Activated naive CD4-positive, alpha-beta T cell treated with anti-CD3 and anti-CD28 coated beads, Interleukin-2, amount 50 U/mL, for 72 hours (primary cell): ENCODE measurements around the gene CEP44. TPM values are rescaled to one million over a fixed set of nuclear protein-coding genes. Genes with fewer than 3 reads are reported as not detected.
A peak's percentile ranks its signal among the peaks of the same experiment; 100 is the strongest.
"Not testable (repeated sequence)": the region's sequence is repeated elsewhere in the genome, so short reads cannot be mapped to it uniquely, and the experiment has no call there.

ENCODE experiments used
- ATAC-seq, 2 donors: fragments of 150-1000 bp; cut with Tn5 transposase; 2 replicates each; pipeline ENCODE4 v1.10.0; 2021; ENCODE audit warnings: mild to moderate bottlenecking in 2 of 2, moderate library complexity in 2 of 2
- DNase-seq, 2 donors: peaks; one replicate each; pipeline ENCODE4 v3.0.0; 2021 to 2022; ENCODE audit warnings: low spot score in 2 of 2
- H3K27ac Mint-ChIP-seq, 2 donors: one replicate each; pipeline ENCODE4 v1.8.0; 2022; ENCODE audit warnings: mild to moderate bottlenecking in 2 of 2, mixed read lengths in 2 of 2
- H3K36me3 Mint-ChIP-seq, 2 donors: one replicate each; pipeline ENCODE4 v1.8.0; 2022; ENCODE audit warnings: mixed read lengths in 2 of 2
- H3K9me3 Mint-ChIP-seq, 2 donors: one replicate each; pipeline ENCODE4 v1.8.0; 2022; ENCODE audit warnings: mixed read lengths in 2 of 2
- total RNA-seq, 2 donors: library from RNA; stranded (reverse); gene quantifications; one replicate each; pipeline ENCODE4 v1.2.3, GENCODE V29; 2022

The CEP44 gene
- total RNA-seq, 2 donors from 2014 or later = 23.1 to 39.0 TPM

DNA sequence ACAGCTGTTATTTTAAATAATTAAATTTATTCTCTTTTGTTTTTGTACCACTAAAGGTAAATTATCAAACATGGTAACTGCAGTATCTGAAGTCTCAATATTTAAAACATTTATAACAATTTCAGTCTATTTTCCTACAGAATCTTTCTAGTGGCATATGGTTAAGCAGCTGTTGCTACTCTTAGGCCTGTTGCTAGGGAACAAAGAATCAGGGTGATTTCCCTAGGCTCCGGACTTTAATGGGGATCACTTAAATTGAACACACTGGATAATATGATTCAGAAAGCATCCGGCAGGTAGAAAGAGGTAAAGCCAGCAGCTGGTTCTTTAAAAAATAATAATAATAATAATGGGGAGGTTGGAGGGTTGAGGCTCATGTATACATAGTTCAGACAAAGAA lies 17.8 kb upstream of the CEP44 start:
- Mint-ChIP-seq H3K9me3 (no peaks in the 10 kb centered on the region), H3K27ac (no peak overlapping the region), H3K36me3 (no peaks in the 10 kb centered on the region)
- ATAC-seq = no peak
- no peak for DNase-seq

DNA sequence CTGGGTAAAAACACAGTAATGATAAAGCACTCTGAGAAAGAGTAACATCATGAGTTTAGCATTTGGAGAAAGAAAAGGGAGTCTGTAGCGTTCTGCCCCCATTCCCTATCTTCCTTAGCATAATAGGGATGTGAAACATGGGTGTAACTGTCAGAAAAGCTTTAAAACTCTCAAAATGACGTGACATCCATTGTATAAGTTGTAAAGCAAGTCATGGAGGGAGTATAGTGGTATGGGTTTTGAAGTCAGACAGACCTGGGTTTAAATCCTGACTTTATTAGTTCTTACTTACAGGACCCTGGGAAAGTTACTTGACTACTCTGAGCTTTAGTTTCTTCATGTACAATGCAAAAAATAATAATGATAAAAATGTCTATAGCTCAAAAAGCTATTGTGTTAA lies 17.3 kb upstream of the CEP44 start:
- Mint-ChIP-seq H3K27ac (no peak overlapping the region), H3K36me3 (no peaks in the 10 kb centered on the region), H3K9me3 (no peaks in the 10 kb centered on the region)
- no peak for ATAC-seq
- no peak for DNase-seq

DNA sequence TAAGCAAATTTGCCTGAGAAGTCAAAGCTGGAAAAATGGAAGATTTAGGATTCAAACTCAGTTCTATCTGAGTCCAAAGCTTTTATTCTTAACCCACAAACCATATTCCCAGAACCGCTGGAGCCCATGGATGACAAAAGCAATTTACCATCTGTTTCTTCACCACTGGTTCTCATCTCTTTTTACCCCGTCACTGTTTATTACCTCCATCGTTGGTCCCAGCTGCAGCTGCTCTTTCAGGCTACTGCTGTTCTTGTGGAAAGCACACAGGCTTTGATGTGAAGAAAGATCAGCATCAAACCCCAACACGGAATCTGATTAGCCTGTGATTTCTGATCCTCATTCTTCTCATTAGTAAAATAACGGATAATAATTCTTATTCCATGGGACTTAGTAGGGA lies 9.8 kb upstream of the CEP44 start:
- H3K27ac Mint-ChIP-seq = no peak overlapping the region
- H3K36me3 Mint-ChIP-seq = peaks cover 0 to 2% of the 10 kb centered on the region in 2 donors
- ATAC-seq (no peak), DNase-seq (no peak)
- peaks cover 0 to under 1% of the 10 kb centered on the region in 2 donors for H3K9me3 Mint-ChIP-seq

DNA sequence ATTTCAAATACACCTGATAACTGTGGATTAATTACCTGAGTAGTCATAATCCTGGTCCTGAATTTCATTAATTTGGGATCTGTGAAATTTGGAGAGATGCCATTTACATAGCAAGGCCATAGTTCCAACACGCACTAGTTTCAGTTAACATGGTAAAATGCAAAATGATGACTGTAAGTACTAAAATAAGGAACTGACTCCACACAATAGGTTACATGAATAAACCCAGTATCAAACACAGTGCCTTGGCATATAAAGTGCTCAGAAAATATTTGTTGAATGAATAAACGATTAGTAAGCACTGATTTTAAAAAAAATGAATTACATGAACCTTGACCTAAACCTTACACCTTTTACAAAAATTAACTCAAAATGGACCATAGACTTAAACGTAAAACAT lies 9.3 kb upstream of the CEP44 start:
- peaks cover 0 to 3% of the 10 kb centered on the region in 2 donors for H3K9me3 Mint-ChIP-seq
- peaks cover 0 to 7% of the 10 kb centered on the region in 2 donors for H3K36me3 Mint-ChIP-seq
- no peak for ATAC-seq
- DNase-seq = no peak
- no peak overlapping the region for H3K27ac Mint-ChIP-seq

DNA sequence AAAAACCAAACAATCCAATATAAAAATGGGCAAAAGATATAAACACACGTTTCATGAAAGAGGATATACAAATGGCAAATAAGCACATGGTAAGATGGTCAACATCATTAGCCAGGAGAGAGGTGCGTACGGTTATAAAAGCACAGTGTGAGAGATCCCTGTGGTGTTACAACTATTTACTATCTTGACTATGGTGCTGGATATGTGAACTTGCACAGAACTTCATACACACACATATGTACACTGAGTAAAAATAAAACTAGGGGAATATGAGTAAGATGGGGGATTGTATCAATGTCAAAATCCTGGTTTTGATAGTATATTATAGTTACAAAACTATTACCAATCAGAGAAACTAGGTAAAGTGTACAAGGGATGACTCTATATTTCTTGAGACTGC lies 8.6 kb upstream of the CEP44 start:
- Mint-ChIP-seq H3K36me3 (peaks cover 0 to 12% of the 10 kb centered on the region in 2 donors), H3K9me3 (peaks cover 0 to 3% of the 10 kb centered on the region in 2 donors), H3K27ac (no peak overlapping the region)
- no peak for DNase-seq
- ATAC-seq = peak in 1 of 2 donors; percentile 61

DNA sequence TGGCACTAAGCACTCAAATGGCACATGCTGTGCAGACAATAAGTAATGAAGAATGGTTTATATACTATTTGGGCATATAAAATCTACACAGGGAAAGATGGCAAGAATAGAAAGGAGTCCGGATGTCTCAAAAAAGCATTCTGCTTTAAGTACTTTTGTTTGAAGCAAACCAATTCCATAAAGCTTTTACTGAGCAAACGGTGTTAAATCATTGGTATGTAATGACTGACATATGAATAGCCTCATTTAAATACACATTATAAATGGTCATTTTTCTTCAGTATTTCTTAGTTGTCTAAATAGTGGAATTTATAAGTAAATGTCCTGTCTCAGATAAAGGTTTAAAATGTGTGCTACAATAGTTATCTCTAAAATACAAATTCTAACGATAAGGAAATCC lies 6.3 kb upstream of the CEP44 start:
- ATAC-seq = no peak
- no peak for DNase-seq
- H3K9me3 Mint-ChIP-seq = peaks cover 0 to 3% of the 10 kb centered on the region in 2 donors
- H3K27ac Mint-ChIP-seq = no peak overlapping the region
- H3K36me3 Mint-ChIP-seq = peaks cover 6 to 12% of the 10 kb centered on the region in 2 donors

DNA sequence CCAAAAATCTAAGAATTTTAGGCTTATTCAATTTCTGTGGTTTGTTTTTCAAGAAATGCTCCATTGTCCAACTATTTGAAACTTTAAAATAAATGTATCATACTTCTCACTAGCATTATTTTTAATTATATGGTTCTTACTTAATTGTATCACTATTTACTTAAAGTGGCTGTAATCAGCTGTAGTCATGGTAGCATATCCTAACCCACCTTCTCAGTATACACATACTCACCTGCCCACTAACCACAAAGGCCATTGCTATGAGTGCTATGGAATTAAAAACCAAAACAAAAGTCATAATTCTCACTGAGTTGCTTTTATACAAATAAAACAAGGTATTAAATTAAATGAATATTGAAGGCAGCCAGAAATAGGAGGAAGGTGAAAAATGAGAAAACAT lies 5.2 kb upstream of the CEP44 start:
- H3K36me3 Mint-ChIP-seq = peaks cover 12% of the 10 kb centered on the region in 2 donors
- H3K9me3 Mint-ChIP-seq = peaks cover 0 to 3% of the 10 kb centered on the region in 2 donors
- peak overlapping the region in 1 of 2 donors; percentile 36 for H3K27ac Mint-ChIP-seq
- DNase-seq (no peak), ATAC-seq (peak; percentile 17 to 34)

DNA sequence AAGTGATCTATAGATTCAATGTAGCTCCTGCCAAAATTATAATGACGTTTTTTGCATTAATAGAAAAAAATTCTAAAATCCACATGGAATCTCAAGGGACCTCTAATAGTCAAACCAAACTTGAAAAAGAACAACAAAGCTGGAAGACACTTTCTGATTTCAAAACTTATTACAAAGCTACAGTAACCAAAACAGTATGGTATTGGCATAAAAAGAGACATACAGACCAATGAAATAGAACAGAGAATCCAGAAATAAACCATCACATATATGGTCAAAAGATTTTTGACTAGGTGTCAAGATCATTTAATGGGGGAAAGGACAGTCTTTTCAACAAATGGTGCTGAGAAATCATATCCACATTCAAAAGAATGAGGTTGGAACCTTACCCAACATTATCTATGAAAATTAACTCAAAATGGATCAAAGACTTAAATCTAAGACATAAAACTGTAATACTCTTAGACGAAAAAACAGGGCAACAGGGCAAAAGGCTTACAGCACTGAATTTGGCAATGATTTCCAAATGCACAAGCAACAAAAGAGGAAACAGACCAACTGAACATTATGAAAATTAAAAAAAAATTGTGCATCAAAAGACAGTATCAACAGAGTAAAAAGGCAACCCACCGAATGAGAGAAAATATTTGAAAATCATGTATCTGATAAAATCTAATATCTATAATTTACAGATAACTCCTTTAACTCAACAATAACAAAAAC lies 4.1 kb upstream of the CEP44 start:
- peaks cover 12 to 22% of the 10 kb centered on the region in 2 donors for H3K36me3 Mint-ChIP-seq
- no peak for DNase-seq
- no peak for ATAC-seq
- no peak overlapping the region for H3K27ac Mint-ChIP-seq
- H3K9me3 Mint-ChIP-seq = peaks cover 0 to 3% of the 10 kb centered on the region in 2 donors

DNA sequence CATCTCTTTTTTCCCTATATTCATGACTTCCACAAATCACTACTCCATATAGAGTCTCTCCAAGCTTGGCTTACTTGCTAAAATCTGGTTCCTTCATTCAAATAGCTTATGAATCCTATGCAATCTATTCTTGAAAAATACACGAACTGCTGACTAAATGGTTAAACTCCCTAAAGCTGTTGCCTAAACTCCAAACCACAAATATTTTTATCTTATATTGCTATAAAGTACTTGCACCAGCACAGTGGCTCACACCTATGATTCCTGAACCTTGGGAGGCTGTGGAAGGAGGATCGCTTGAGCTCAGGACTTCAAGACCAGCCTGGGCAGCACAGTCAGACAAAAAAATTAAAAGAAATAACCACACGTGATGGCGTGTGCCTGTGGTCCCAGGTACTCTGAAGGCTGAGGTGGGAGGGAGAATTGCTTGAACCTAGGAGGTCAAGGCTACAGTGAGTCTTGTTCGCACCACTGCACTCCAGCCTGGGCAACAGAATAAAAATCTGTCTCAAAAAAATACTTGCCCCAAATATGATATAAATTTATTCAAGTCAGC lies 2.5 kb upstream of the CEP44 start:
- Mint-ChIP-seq H3K27ac (no peak overlapping the region), H3K36me3 (peaks cover 12 to 30% of the 10 kb centered on the region in 2 donors), H3K9me3 (peaks cover 0 to 3% of the 10 kb centered on the region in 2 donors)
- DNase-seq = no peak
- no peak for ATAC-seq

DNA sequence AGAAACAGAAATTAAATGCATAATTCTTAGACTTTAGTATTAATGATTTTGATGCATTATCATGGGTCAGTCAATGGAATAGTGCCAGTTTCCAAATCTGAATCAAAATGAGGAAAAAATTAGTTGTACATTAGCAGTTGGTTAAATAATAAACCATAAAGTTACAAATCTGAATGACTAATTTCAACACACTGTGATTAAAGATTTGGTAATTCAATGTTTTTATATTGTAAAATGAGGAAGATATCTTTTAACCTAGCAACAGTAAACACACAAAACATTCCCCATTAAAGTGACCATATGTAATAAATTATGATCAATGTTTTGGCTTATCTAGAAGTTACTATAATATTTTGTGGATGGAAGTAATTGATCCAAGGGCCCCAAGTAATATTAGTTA lies 1.8 kb upstream of the CEP44 start:
- peaks cover 0 to 3% of the 10 kb centered on the region in 2 donors for H3K9me3 Mint-ChIP-seq
- peaks cover 12 to 30% of the 10 kb centered on the region in 2 donors for H3K36me3 Mint-ChIP-seq
- peak overlapping the region in 1 of 2 donors; percentile 98 for H3K27ac Mint-ChIP-seq
- DNase-seq (no peak), ATAC-seq (no peak)

DNA sequence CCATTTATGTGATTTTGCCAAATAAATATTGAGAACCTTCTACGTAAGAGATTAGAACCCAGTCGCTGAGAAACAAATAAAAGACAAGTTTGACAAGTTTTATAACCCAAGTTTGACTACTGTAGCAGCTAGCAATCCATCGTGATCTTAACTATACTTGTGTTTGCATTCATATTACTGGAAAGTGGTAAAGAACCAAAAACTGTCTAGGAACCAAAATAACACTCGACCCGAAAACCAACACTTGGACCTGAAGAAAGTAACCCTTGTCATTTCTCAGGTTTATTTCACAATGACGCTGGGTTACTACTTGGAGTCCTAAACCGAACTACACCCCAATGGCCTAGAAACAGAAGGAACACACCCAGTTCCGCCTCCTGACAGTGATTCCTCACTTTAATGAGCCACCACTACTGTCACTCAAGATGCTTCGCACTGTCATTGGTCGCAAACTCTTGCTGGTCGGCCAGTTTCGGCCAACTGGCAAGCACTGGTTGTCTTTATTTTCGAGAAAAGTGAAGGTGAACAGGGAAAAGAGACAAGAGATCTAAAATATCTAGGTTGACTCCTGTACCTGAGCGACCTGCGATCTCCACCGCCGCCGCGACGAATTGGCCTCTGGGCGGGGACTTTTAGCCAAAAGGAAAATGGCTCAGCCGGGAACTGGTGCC lies 740 bp upstream of the CEP44 start:
- H3K36me3 Mint-ChIP-seq = peaks cover 12 to 30% of the 10 kb centered on the region in 2 donors
- peak overlapping the region; percentile 97 to 98 for H3K27ac Mint-ChIP-seq
- DNase-seq (peak; percentile 68 to 81), ATAC-seq (peak; percentile 98)
- H3K9me3 Mint-ChIP-seq = peaks cover 0 to 3% of the 10 kb centered on the region in 2 donors

DNA sequence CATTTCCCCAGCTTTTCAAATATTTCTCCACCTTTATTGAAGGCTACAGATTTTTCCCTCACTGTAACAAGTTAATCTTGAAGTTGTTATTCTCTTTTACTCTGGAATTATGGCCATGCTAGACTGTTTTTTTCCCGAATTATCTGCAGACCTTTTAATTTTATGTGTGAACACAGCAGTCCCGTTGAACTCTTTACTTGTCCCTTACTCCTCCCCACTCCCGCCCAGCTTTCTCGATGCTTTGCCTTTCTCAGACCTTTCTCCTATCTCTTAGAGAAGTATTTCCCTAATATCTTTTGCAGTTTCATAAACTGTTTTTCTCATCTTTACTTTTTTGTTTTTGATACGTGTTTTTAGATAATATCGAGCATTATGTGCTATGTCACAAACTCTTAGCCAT lies 776 bp downstream of the CEP44 start:
- H3K9me3 Mint-ChIP-seq = no peaks in the 10 kb centered on the region
- DNase-seq (no peak), ATAC-seq (no peak)
- peaks cover 4 to 30% of the 10 kb centered on the region in 2 donors for H3K36me3 Mint-ChIP-seq
- H3K27ac Mint-ChIP-seq = peak overlapping the region; percentile 97 to 98

DNA sequence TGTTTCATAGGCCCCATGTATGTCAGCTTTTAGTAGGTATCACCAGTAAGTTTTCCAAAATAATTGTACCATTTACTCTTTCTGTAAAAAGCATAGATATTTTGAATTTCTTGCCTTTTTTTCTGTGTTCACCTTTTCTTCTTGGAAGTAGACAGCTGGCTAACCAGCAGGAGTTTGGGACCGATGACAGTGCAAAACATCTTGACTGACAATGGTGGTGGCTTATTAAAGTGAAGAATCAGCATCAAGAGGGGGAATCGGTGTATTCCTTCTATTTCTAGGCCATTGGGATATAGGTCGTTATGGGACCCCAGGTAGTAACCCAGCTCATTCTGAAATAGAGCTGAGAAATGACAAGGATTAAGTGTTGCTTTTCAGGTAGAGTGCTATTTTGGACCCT lies 3.2 kb downstream of the CEP44 start:
- peaks cover 0 to 4% of the 10 kb centered on the region in 2 donors for H3K9me3 Mint-ChIP-seq
- no peak for DNase-seq
- ATAC-seq = no peak
- H3K36me3 Mint-ChIP-seq = peaks cover 2 to 25% of the 10 kb centered on the region in 2 donors
- H3K27ac Mint-ChIP-seq = no peak overlapping the region

DNA sequence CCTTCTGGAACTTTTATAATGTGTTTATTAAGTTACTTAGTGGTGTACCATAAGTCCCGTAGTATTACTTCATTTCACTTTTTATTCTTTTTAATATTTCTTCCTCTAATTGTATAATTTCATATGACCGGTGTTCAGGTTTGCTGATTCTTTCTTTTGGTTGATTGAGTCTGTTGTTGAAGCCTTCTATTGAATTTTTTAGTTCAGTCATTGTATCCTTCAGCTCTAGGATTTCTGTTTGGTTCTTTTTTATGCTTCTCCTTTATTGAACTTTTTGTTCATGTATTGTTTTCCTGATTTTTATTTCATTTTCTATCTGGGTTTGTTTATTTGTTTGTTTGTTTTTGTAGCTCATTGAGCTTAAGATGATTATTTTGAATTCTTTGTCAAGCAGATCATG lies 8.8 kb downstream of the CEP44 start:
- DNase-seq (no peak), ATAC-seq (no peak)
- H3K27ac Mint-ChIP-seq = no peak overlapping the region
- H3K9me3 Mint-ChIP-seq = peaks cover 8 to 20% of the 10 kb centered on the region in 2 donors
- H3K36me3 Mint-ChIP-seq = peaks cover 25% of the 10 kb centered on the region in 2 donors

DNA sequence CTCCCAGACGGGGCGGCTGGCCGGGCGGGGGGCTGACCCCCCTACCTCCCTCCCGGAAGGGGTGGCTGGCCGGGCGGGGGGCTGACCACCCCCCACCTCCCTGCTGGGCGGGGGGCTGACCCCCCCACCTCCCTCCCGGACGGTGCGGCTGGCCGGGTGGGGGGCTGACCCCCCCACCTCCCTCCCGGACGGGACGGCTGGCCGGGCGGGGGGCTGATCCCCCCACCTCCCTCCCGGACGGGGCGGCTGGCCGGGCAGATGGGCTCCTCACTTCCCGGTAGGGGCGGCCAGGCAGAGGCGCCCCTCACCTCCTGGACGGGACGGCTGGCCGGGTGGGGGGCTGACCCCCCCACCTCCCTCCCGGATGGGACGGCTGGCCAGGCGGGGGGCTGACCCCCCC lies 10.9 kb downstream of the CEP44 start:
- Mint-ChIP-seq H3K36me3 (peaks cover 25 to 26% of the 10 kb centered on the region in 2 donors), H3K9me3 (peaks cover 8 to 20% of the 10 kb centered on the region in 2 donors)
- not testable (repeated sequence) for DNase-seq, H3K27ac Mint-ChIP-seq, ATAC-seq

DNA sequence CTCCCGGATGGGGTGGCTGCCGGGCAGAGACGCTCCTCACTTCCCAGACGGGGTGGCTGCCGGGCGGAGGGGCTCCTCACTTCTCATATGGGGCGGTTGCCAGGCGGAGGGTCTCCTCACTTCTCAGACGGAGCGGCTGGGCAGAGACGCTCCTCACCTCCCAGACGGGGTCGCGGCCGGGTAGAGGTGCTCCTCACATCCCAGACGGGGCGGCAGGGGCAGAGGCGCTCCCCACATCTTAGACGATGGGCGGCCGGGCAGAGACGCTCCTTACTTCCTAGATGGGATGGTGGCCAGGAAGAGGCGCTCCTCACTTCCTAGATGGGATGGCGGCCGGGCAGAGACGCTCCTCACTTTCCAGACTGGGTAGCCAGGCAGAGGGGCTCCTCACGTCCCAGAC lies 11.4 kb downstream of the CEP44 start:
- ATAC-seq, DNase-seq, H3K27ac Mint-ChIP-seq: not testable (repeated sequence)
- Mint-ChIP-seq H3K36me3 (peaks cover 25 to 30% of the 10 kb centered on the region in 2 donors), H3K9me3 (peaks cover 8 to 20% of the 10 kb centered on the region in 2 donors)

DNA sequence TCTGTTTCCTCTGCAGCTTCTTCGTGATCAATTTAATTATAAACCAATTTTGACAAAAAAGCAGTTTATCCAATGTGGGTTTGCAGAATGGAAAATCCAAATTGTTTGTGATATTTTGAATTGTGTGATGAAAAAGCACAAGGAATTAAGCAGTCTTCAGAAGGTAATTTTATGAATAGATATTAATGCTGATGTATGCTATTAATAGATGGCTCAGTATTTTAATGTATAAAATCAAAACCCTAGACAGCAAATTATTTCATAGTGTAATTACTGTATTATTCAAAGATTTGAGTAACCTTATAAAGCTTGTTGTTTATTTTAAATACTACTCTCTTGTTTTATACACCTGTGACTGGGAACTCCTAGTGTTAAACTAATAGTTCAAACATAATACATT lies 20.0 kb downstream of the CEP44 start:
- no peaks in the 10 kb centered on the region for H3K9me3 Mint-ChIP-seq
- peaks cover 0 to 12% of the 10 kb centered on the region in 2 donors for H3K36me3 Mint-ChIP-seq
- DNase-seq (no peak), ATAC-seq (no peak)
- H3K27ac Mint-ChIP-seq = no peak overlapping the region
